ENCODE measurements around the gene SOCS3. TPM values are rescaled to one million over a fixed set of nuclear protein-coding genes. Genes with fewer than 3 reads are reported as not detected.

Gene SOCS3
- total RNA-seq, 2 experiments from 2014 or later, result 150 to 162 TPM

DNA sequence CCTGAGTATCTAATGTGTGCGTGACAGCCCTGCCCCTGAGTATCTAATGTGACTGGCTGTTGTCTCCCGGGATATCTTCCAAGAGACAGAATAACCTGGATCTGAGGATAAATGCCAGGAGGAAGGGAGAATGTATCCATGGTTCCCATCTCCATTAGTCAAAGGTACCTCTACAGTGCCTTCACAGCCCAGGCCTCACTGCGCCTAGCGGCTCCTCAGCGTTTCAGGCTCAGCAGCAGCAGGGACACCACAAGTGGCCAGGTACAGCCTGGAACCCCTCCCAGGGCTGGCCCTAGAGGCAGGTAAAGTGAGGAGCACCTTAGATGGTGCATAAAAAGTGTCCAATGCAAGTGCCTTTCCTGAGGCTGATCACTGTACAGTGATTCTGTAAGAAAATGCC, 32.0 kb downstream of the SOCS3 start:
- H3K36me3 Mint-ChIP-seq (ENCODE audit: low read depth), result no peaks in the 10 kb centered on the region
- intact Hi-C loops (cut with DNase I, micrococcal nuclease), result no loop called here
- no peak overlapping the region for H3K4me3 Mint-ChIP-seq
- H3K4me1 Mint-ChIP-seq, result peaks cover 33% of the 10 kb centered on the region
- ChIA-PET POLR2A (interaction anchor here (0.6 kb wide), 1 partner anchor 20 kb away, joined by 3 read pairs; no protein-coding TSS in a partner anchor), CTCF (interaction anchor here (1.5 kb wide), 1 partner anchor 14 kb away, joined by 4 read pairs; no protein-coding TSS in a partner anchor)
- ATAC-seq, result no peak
- H3K27me3 Mint-ChIP-seq, result no peaks in the 10 kb centered on the region
- H3K27ac Mint-ChIP-seq, result no peak overlapping the region
- DNase-seq, result no peak
- no peaks in the 10 kb centered on the region for H3K9me3 Mint-ChIP-seq (ENCODE audit: low read depth)

DNA sequence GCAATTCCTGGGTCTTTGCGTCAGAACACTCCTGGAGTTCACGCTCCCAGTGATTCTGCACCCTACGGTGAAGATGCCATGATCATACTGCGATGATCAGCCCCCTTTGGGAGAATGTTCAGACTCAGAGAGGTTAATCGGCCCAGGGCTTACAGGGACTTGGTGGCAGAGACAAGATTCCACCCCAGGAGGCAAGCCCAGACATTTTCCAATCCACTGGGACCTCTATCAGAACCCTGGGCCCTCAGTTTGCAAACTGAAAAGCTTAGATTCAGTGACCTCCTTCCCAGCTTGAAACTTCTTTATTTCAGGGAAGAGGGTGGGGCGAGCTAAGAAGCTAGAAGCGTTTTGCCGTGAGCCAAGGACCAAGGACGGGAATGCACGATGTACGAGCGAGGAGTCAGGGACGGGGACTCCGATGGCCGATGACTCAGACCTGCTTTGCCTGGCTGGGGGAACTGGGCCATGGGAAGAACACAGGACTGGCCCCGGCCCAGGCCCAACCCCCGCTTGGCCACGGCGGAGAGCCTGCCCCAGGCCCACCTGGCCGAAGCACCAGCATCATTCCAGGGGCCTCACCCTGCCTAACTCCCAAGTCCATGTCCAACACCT, 34.7 kb downstream of the SOCS3 start:
- Mint-ChIP-seq H3K4me1 (peaks cover 25% of the 10 kb centered on the region), H3K27ac (peak overlapping the region; percentile 31), H3K9me3 (ENCODE audit: low read depth) (no peaks in the 10 kb centered on the region), H3K4me3 (no peak overlapping the region), H3K27me3 (no peaks in the 10 kb centered on the region), H3K36me3 (ENCODE audit: low read depth) (no peaks in the 10 kb centered on the region)
- CTCF ChIA-PET, result interaction anchor here (0.6 to 0.8 kb wide), 2 partner anchors 371 to 984 kb away, joined by 3 read pairs; no protein-coding TSS in a partner anchor
- DNase-seq (no peak), ATAC-seq (no peak)
- intact Hi-C loops (cut with DNase I, micrococcal nuclease), result no loop called here
- POLR2A ChIA-PET, result no interaction called here

DNA sequence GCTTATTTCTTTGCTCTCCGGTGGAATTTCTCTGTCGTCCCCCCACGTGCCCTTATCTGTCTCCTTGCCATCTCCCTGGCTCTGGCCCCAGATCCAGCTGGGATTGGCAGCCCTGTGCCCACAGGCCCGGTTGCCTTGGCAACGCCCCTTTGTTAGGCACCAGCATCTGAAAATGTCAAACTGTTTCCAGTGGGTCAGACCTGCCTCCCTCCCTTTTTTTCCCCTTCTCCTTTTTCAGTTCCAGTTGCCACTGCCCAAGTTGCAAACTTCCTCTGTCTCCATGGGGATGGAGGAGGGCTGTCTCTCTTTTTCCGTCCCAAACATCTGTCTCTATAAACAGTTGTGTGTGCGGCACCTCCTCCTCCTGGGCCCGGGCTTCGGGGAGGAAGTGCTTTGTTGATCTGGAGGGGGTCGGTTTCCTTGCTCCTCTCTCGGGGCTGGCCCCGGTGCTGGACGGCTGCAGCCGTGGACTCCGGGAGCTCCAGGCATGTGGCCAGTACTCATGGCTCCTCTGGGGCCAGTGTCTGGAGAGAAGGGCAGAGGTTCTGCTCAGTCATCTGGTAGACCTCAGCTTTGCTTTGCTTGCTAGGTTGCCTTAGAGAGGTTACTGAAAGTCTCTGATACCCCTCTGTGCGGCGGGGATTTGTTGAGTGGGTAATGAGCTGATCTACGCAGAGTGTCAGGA, 35.3 kb downstream of the SOCS3 start:
- ATAC-seq (peak; percentile 68), DNase-seq (peak; percentile 43)
- Mint-ChIP-seq H3K27ac (peak overlapping the region; percentile 76), H3K4me3 (no peak overlapping the region), H3K9me3 (ENCODE audit: low read depth) (no peaks in the 10 kb centered on the region), H3K27me3 (no peaks in the 10 kb centered on the region), H3K4me1 (peaks cover 25% of the 10 kb centered on the region), H3K36me3 (ENCODE audit: low read depth) (no peaks in the 10 kb centered on the region)
- intact Hi-C loops (cut with DNase I, micrococcal nuclease), result no loop called here
- ChIA-PET POLR2A (no interaction called here), CTCF (interaction anchor here (0.6 kb wide), 1 partner anchor 371 kb away, joined by 3 read pairs; no protein-coding TSS in a partner anchor)

DNA sequence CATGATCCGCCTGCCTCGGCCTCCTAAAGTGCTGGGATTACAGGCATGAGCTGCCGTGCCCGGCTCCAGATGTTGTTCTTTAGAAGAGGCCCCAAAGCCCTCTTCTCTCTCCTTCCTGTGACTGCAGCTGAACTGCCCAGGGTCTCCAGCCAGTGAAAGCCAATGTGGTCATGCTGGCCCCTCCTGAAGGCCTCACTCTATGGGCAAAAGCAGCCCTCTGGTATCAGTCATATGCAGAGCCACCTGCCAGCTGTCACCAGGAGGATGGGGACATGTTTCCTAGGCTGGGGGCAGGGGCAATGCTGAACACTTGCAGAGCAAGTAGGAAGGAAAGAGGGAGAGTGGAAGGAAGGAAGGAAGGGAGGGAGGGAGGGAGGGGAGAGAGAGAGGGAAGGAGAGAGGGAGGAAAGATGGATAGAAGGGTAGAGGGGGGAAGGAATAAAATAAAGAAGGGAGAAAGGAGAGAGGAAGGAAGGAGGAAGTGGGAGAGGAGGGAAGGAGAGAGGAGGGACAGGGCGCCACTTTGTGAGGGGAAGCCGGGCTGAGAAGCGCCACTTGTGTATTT, 36.0 kb downstream of the SOCS3 start:
- Mint-ChIP-seq H3K4me3 (no peak overlapping the region), H3K9me3 (ENCODE audit: low read depth) (no peaks in the 10 kb centered on the region), H3K27ac (peak overlapping the region; percentile 76), H3K27me3 (no peaks in the 10 kb centered on the region), H3K4me1 (peaks cover 19% of the 10 kb centered on the region), H3K36me3 (ENCODE audit: low read depth) (no peaks in the 10 kb centered on the region)
- POLR2A ChIA-PET, result no interaction called here
- DNase-seq (no peak), ATAC-seq (no peak)
- CTCF ChIA-PET, result interaction anchor here (0.7 kb wide), 1 partner anchor 19 kb away, joined by 4 read pairs; no protein-coding TSS in a partner anchor
- intact Hi-C loops (cut with DNase I, micrococcal nuclease), result no loop called here

DNA sequence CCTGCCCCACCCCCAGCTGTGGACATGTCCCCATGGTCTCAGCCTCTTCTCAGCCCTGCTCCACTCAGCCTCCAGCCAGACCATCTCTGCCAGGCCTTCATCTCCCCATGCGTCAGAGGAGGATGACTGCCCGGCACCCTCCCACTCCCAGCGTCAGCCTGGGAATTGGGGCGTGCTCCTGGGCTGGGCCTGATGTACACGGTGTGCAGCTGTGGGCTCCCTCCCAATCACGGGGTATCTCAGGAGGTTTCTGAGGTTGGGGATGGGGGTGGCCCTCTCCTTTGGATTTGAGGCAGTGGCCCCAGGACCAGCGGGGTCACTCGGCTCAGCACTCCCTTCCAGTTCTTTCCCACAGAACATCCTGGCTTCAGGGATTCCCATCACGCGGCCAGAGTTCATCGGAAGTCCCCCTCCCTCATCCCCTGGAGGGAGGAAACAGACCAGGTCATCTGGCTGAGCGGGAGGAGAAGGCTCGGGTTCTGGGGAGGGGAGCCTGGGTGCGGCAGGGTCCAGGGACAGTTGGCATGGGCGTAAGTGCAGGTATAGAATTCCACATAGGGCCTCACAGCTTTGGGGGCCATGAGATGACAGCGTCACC, 36.9 kb downstream of the SOCS3 start:
- ChIA-PET CTCF (interaction anchor here (0.6 to 0.7 kb wide), 2 partner anchors 19 to 185 kb away, joined by 3 to 4 read pairs; no protein-coding TSS in a partner anchor), POLR2A (no interaction called here)
- Mint-ChIP-seq H3K4me3 (no peak overlapping the region), H3K27ac (no peak overlapping the region), H3K4me1 (peaks cover 17% of the 10 kb centered on the region), H3K9me3 (ENCODE audit: low read depth) (no peaks in the 10 kb centered on the region), H3K36me3 (ENCODE audit: low read depth) (no peaks in the 10 kb centered on the region), H3K27me3 (no peaks in the 10 kb centered on the region)
- intact Hi-C loops (cut with DNase I, micrococcal nuclease), result no loop called here
- no peak for DNase-seq
- ATAC-seq, result no peak

DNA sequence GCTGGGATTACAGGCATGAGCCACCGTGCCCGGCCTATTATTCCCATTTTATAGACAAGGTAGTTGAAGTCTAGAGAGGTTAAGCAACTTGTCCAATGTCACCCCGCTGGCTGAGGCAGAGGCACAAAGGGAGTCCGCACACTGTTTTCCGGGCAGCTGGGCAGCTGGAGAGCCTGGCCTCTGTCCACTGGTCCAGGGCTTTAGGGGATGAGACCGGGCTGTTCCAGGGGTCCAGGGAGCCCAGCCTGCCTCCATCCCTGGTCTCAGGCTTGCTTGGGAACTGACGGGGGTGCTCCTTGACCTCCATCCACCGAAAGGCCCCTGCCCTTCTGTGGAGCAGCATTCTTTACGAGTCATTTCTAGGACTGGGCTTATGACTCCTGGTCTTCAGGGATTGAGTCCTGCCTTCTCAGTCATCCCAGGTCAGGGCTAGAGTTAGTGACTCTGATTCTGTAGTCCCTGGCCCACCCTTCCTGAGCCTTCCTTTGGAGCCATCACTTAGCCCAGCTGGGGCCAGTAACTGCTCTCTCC, 37.5 kb downstream of the SOCS3 start:
- ATAC-seq (no peak), DNase-seq (no peak)
- CTCF ChIA-PET, result no interaction called here
- Mint-ChIP-seq H3K4me3 (no peak overlapping the region), H3K36me3 (ENCODE audit: low read depth) (no peaks in the 10 kb centered on the region), H3K27ac (no peak overlapping the region), H3K27me3 (no peaks in the 10 kb centered on the region), H3K4me1 (peaks cover 22% of the 10 kb centered on the region), H3K9me3 (ENCODE audit: low read depth) (no peaks in the 10 kb centered on the region)
- intact Hi-C loops (cut with DNase I, micrococcal nuclease), result no loop called here
- POLR2A ChIA-PET, result no interaction called here

DNA sequence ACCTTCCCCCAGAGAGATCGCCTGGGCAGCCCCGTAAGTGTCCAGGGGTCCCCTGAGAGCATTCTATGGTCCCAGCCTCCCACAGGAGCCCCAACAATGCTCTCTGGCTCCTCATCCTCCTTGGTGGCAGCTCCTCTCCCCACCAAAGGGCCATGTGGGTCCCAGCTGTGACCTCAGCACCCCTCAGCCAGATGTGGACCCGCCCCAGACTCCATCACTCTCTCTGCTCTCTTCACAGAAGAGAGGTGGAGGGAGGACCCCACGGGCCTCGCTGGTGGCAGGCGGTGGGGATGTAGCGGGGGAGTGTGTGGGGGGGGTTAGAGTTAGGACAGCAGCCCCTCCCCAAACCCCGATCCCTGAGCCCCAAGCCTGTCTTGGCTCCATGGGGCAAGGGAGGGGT, 41.0 kb downstream of the SOCS3 start:
- ChIA-PET POLR2A (no interaction called here), CTCF (interaction anchor here (0.7 kb wide), 2 partner anchors 47 to 349 kb away, joined by 3 read pairs; no protein-coding TSS in a partner anchor)
- no peak for ATAC-seq
- intact Hi-C loops (cut with DNase I, micrococcal nuclease), result no loop called here
- no peak overlapping the region for H3K4me3 Mint-ChIP-seq
- H3K36me3 Mint-ChIP-seq (ENCODE audit: low read depth), result no peaks in the 10 kb centered on the region
- H3K27me3 Mint-ChIP-seq, result no peaks in the 10 kb centered on the region
- peaks cover 40% of the 10 kb centered on the region for H3K4me1 Mint-ChIP-seq
- DNase-seq, result no peak
- H3K9me3 Mint-ChIP-seq (ENCODE audit: low read depth), result no peaks in the 10 kb centered on the region
- H3K27ac Mint-ChIP-seq, result peak overlapping the region; percentile 47

DNA sequence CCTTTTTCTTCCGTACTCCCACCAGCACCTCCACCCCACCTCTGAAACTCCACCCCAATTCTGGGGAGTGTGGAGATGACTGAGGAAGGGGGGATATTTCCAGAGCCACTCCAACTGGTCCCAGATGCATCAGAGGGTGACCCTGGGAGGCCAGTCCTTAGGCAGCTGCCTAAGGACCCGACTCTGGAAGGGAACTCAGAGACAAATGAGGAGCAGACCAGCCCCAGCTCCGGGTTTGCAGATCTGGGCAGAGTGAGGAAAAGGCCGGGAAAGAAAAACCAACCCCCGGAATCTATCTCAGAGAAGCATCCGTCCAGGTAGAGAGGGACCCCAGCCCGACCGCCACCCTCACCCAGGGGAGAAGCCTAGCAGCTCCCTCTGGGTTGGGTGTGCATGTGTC, 41.5 kb downstream of the SOCS3 start:
- H3K9me3 Mint-ChIP-seq (ENCODE audit: low read depth), result no peaks in the 10 kb centered on the region
- ATAC-seq, result no peak
- H3K4me1 Mint-ChIP-seq, result peaks cover 40% of the 10 kb centered on the region
- H3K27ac Mint-ChIP-seq, result no peak overlapping the region
- H3K4me3 Mint-ChIP-seq, result no peak overlapping the region
- intact Hi-C loops (cut with DNase I, micrococcal nuclease), result no loop called here
- H3K36me3 Mint-ChIP-seq (ENCODE audit: low read depth), result no peaks in the 10 kb centered on the region
- POLR2A ChIA-PET, result no interaction called here
- no peak for DNase-seq
- no peaks in the 10 kb centered on the region for H3K27me3 Mint-ChIP-seq
- CTCF ChIA-PET, result interaction anchor here (0.7 to 1.4 kb wide), 3 partner anchors 11 to 348 kb away, joined by 3 to 6 read pairs (median 3); no protein-coding TSS in a partner anchor

DNA sequence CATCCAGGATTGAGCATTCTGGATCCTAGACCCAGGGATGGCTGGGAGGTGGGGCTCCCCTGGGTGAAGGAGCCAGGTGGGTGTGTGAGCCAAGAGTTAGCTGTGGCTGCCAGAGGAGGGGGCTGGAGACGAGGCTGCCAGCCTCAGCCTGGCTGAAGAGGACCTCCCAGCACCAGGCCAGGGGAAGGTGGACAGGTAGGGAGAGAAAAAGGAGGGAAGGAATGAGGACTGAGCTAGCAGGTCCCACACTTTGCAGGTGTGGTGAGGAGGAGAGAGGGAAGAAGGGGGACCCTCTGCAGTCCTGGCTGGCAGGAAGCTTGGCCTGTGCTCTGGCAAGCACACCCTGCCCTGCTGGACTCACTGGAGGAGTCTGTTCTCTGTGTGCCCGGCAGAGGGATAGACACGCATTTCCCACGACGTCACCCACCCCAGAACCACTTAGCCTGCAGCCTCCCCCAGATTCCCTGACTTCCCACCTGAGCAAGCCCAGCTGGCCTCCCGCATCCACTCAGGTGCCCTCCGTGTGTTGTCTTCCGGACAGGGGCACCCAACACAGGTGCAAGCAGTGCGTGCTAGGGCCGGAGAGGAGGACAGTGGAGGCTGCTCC, 42.0 kb downstream of the SOCS3 start:
- Mint-ChIP-seq H3K4me3 (no peak overlapping the region), H3K4me1 (peaks cover 45% of the 10 kb centered on the region), H3K27ac (peak overlapping the region; percentile 21), H3K27me3 (no peaks in the 10 kb centered on the region), H3K9me3 (ENCODE audit: low read depth) (no peaks in the 10 kb centered on the region), H3K36me3 (ENCODE audit: low read depth) (no peaks in the 10 kb centered on the region)
- POLR2A ChIA-PET, result no interaction called here
- DNase-seq (no peak), ATAC-seq (no peak)
- intact Hi-C loops (cut with DNase I, micrococcal nuclease), result no loop called here
- CTCF ChIA-PET, result interaction anchor here (1.4 kb wide), 1 partner anchor 12 kb away, joined by 6 read pairs; no protein-coding TSS in a partner anchor

DNA sequence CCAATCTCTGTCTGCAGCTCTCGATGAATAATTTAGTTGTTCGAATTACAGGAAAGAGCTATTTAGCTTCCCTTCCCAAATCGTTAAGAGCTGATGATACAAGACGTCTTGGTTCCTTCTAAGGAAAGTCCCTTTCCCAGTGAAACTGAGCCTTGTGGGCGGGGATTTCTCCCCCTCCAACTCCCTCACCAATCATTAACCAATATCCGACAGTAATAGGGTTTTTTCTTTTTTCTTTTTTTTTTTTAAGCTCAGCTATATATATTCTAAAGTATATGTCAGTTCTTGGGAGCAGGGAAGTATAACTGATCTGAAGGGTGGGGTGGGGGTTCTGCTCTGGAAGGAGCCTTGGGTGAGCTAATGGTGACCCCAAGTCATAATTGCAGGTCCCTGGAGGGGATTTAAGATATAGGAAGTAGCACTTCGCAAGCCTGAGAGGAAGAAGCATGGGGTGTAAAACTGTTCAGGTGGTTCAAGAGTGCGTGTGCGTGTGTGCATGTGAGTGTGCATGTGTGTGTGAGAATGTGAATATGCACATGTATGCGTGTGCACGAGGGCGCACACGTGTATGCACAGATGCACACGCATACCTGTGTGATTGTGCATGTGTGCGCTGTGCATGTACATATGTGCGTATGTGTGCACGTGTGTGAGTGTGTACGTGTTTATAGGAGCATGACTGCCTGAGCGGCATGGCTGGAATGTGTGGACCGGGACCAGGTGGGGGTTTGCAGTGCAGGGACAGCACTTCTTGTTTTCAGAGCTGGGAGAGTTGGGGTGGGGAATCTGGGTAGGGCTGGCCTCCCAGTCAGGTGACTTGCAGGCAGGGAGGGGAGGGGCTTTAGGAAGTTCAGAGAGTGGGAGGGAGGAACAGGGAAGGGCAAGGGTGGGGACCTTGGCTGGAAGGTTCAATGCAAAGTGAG, 42.7 kb downstream of the SOCS3 start:
- peak overlapping the region; percentile 43 for H3K4me3 Mint-ChIP-seq
- POLR2A ChIA-PET, result interaction anchor here (1.0 kb wide), 1 partner anchor 29 kb away, joined by 4 read pairs; no protein-coding TSS in a partner anchor
- intact Hi-C loops (cut with DNase I, micrococcal nuclease), result no loop called here
- H3K27me3 Mint-ChIP-seq, result peaks cover 2% of the 10 kb centered on the region
- CTCF ChIA-PET, result interaction anchor here (0.5 to 2.1 kb wide), 6 partner anchors 12 to 650 kb away, joined by 3 to 6 read pairs (median 4); no protein-coding TSS in a partner anchor
- H3K4me1 Mint-ChIP-seq, result peaks cover 49% of the 10 kb centered on the region
- H3K9me3 Mint-ChIP-seq (ENCODE audit: low read depth), result no peaks in the 10 kb centered on the region
- no peaks in the 10 kb centered on the region for H3K36me3 Mint-ChIP-seq (ENCODE audit: low read depth)
- peak overlapping the region; percentile 74 for H3K27ac Mint-ChIP-seq
- ATAC-seq, result no peak
- DNase-seq, result peak; percentile 33
